HG03108 (cell line): Measurements from ENCODE around the gene TXNRD2.

ENCODE experiments used
- ATAC-seq: cut with Tn5 transposase; IDR thresholded peaks from one replicate; pipeline ENCODE4 v1.9.1; 2021; ENCODE audit warnings: moderate library complexity; ENCODE audit not compliant: unreplicated experiment

Gene TXNRD2

DNA sequence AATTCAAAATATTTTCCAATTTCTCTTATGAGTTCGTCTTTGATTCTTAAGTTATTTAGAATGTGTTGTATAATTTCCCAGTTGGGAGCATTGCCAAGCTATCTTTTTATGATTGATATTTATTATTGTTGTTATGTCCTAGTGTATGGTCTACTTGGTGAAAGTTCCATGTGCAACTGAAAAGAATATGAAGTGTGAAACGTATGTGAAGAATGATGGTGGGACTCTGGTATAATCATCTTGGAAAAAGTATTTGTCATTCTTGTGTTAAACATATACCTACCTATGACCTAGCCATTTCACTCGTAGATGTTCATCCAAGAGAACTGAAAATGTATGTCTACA, 75.0 kb downstream of the TXNRD2 start:
- no peak for ATAC-seq

DNA sequence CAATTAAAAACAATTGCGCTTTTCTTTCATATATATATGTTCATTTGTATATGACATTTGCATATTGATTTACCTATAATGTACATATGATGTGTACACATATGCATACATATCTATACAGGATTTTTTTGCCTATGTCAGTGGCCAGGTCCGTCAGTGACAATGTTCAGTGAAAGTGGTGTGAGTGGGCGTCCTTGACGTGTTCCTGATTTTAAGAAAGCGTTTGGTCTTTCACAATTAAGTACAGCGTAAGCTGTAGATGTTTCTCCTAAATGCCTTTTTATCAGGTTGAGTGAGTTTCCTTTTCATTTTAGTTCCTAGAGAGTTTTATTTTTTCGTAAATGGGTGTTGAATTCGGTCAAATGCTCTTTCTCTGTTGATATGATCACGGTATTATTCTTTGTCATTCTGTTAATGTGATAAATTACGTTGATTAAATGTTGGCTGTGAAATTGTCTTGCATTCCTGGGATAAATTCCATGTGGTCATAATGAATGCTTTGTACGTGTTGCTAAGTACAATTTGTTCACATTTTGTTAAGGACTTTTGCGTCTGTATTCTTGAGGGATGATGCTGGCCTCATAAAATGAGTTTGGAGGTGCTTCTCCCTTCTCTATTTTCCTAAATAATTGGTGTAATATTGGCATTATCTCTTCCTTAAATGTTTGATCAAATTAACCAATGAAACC, 76.3 kb downstream of the TXNRD2 start:
- ATAC-seq = no peak

DNA sequence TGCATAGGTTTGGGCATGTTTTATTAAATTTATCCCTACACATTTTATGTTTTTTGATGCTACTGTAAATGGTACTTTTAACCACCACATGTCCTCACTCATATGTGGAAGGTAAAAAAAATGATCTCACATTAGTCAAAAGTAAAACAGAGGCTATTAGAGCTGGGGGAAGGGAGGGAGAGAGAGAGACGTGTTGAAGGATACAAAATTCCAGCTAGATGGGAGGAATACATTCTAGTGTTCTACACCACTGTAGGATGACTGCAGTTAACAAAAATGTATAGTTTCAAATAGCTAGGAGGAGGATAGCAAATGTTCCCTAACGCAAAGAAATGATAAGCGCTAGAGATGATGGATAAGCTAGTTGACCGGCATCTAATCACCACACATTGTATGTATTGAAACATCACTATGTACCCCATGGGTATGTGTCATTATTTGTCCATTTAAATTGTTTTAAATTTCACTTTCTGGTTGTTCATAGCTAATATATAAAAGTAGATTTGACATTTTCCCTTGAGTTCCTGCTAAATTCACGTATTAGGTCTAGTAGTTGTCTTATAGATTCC, 77.0 kb downstream of the TXNRD2 start:
- no peak for ATAC-seq

- ATAC-seq = no peak
Measured at GRCh38 chr22:19863571-19863970, 78.0 kb downstream of the TXNRD2 start.

- no peak for ATAC-seq
Measured at GRCh38 chr22:19862619-19863246, 78.9 kb downstream of the TXNRD2 start.

DNA sequence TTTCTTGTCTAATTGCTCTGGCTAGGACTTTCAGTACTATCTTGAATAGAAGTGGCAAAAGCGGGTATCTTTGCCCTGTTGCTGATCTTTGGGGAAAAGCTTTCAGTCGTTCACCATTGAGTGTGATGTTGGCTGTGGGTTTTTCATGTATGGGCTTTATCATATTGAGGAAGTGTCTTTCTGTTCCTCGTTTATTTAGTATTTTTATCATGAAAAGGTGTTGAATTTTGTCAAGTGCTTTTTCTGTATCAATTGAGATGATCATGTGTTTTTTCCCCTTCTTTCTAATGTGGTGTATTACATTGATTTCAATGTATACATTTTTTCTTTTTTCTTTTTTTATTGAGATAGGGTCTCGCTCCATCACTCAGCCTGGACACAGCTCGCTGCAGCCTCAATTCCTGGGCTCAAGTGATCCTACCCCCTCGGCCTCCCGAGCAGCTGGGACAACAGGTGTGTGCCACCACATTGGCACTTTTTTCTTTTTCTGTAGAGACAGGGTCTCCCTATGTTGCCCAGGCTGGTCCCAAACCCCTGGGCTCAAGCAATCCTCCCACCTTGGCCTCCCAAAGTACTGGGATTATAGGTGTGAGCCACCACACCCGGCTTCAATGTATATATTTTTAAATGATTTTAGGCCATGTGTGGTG, 81.6 kb downstream of the TXNRD2 start:
- ATAC-seq = no peak

- no peak for ATAC-seq
Measured at GRCh38 chr22:19857382-19857781, 84.2 kb downstream of the TXNRD2 start.

DNA sequence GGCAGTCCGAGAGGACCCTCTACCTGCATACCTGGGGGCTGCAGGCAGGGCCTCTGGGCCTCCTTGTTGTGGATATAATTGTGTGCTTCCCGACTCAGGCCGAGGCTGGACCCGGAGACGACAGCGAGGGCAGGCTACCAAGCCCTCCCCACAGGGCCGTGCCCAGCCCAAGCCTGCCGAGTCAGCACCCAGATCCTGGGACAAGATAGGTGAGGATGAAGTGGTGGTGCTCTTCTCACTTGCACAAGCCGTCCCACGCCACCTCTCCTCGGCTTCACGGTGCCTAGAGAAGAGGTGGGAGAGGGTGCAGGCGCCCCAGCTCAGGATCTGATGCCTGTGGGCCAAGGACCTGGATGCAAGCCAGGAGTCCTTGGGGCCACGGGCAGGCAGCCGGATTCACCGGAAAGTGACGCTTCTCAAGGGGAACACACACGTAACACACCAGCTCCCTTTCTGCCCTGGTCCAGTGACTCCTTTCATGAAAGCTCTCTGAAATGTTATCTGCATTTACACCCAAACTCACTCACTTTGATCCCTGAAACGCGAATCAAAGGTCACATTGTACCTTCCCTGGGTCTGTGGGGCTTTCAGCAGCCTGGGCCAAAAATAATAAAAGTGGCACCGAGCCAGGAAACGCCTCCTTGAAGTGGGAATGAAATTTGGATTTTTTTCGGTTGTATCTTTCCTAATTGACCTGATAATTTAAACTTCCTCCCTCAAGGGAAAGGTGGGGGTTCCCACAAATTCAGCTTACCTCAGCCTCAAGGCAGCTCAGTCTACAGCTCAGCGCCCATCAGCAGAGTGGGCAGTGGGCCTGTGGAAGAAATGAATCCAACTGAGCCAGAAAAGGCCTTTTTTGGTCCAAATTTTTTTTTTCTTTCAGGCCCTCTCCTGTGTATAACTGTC, 85.9 kb downstream of the TXNRD2 start:
- peak; percentile 11 for ATAC-seq

- ATAC-seq = peak; percentile 81
Measured at GRCh38 chr22:19854778-19855503, 86.7 kb downstream of the TXNRD2 start, which contains the start of the genes GNB1L and RTL10. Gene GNB1L, minus strand, starts transcription at chr22:19854874. Its CDS starts 33,519 bp downstream, at chr22:19821355. Gene RTL10, minus strand, starts transcription at chr22:19854874. Its CDS starts 2,613 bp downstream, at chr22:19852261.

DNA sequence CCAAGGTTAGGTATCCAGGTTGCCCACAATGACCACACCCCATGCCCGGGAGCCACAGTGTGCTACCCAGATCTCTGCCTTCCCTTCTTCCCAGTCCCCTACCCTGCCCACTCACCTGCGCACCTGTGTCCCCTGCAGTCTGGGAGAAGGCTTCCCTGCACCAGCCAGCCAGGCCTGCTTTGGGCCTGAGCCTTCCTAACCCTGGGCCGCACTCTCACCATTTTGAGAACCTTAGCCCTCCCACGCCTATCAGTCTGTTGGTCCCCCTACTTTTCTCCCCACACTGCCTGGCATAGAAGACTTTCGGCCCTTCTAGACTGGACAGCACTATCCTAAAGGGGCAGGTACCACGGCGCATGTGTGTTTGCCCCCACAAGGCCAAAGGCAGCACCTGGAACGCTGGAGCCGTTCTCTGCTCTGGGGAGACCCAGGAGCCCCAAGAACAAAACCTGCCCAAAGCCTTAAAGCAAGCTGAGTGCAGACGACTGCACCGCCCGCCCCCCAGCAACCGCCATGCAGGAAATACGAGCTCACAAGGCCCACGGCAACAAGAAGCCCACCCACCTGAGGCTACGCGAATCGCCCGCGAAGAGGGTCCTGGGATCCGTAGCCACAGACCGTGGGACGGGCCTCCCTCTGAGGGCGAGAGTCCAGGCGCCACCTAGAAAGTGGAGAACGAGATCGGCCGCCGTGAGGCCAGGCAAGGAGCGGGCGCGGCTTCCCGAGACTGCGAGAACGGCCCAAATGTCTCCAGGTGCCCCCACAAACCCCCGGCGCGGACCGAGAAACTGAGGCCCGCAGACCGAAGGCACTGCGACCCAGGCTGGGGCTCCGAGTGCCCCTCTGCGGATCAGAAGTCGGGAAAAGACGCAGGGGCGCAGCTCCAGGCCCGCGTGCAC, 87.5 kb downstream of the TXNRD2 start:
- peak; percentile 11 for ATAC-seq

GRCh38 chr22:19853058-19853878, 88.3 kb downstream of the TXNRD2 start:
- no peak for ATAC-seq

- ATAC-seq = no peak
Measured at GRCh38 chr22:19852177-19852781, 89.3 kb downstream of the TXNRD2 start.

DNA sequence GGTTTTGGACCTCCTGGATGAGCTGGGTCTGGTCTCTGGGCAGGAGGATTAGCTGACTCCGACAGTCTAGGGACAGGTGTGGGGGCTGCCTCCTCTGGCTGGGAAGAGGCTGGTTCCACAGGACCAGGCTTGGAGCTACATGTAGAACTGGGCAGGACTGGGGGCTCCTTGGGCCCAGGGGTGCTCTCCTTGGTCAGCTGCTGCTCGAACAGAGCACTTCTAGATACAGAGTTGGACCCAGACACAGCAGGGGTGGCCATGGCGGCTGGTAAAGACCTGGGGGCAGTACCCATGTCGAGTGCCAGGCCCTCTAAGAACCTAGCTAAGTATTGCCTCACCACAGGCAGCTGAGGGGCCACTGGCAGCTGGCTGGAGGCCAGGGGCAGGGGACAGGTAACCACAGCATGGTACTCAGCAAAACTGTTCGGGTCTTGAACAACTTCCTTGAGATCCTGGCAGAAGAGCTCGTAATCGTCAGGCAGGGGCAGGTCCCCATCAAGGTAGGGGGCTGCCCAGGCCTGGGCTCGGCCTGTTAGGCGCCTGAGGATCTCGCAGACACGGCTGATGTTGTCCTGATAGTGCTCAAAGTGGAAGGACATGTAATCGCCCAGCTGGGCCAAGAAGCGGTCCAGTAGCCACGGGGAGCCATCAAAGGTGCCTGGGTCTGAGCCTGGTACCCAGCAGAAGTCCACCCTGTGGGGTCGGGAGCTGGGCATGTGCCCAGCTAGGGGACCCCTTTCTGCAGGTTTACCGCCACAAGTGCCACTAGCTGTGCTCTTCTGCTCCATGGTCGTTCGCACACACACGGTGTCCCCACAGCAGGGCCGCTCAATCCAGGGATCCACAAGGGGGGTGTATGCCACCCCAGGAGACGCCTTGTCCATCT, 90.1 kb downstream of the TXNRD2 start:
- ATAC-seq = no peak

DNA sequence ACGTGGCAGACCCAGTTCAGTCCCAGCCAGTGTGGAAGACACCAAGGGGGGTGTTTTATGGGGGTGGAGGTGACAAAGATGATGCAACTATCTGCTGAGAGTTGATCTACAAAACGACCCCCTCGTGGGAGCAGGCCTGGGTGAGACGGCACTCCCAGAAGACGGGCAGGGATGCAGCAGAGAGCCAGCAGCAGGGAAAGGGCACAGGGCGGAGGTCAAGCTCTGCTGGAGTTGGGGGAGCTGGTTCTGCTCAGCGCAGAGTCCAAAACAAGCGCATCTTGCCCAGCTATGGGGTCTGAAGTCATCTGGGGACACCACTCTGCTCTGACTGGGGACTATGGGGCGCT, 90.9 kb downstream of the TXNRD2 start:
- ATAC-seq = no peak

GRCh38 chr22:19849835-19850762, 91.5 kb downstream of the TXNRD2 start:
- ATAC-seq = no peak
